WTC11 (cell line): Measurements from ENCODE around the gene GTPBP8. TPM values are rescaled to one million over a fixed set of nuclear protein-coding genes. Genes with fewer than 3 reads are reported as not detected.

Source experiments
- ATAC-seq: fragments of 200-7000 bp; cut with Tn5 transposase; 2 replicates; pipeline ENCODE4 v1.10.0; 2021; ENCODE audit warnings: mild to moderate bottlenecking, moderate library complexity
- CTCF ChIA-PET: fragments of 300-600 bp; sonication (Branson Sonifier 250); formaldehyde crosslinking; loops from one replicate; lab custom pipeline; 2021; ENCODE audit warnings: antibody characterized with exemption; lab: Charles Lee
- POLR2A ChIA-PET: fragments of 350-600 bp; sonication (Branson Sonifier 250); formaldehyde crosslinking; loops from one replicate; lab custom pipeline; 2021; ENCODE audit warnings: antibody characterized with exemption; lab: Charles Lee
- DNase-seq: peaks from one replicate; pipeline ENCODE4 v3.0.0; 2021; ENCODE audit warnings: low spot score
- H3K27ac Mint-ChIP-seq: 2 replicates; pipeline ENCODE4 v1.8.0; 2021; ENCODE audit warnings: mixed read lengths
- H3K27me3 Mint-ChIP-seq: 2 replicates; pipeline ENCODE4 v1.8.0; 2021; ENCODE audit warnings: low read depth, mild to moderate bottlenecking, moderate library complexity, mixed read lengths
- H3K36me3 Mint-ChIP-seq: 2 replicates; pipeline ENCODE4 v1.8.0; 2021; ENCODE audit warnings: mixed read lengths
- H3K4me1 Mint-ChIP-seq: 2 replicates; pipeline ENCODE4 v1.8.0; 2022; ENCODE audit warnings: mixed read lengths
- H3K4me3 Mint-ChIP-seq: 2 replicates; pipeline ENCODE4 v1.8.0; 2021; ENCODE audit warnings: mild to moderate bottlenecking, moderate library complexity, mixed read lengths
- H3K9me3 Mint-ChIP-seq: 2 replicates; pipeline ENCODE4 v1.8.0; 2021; ENCODE audit warnings: mixed read lengths
- ATF1 ChIP-seq: sonication (generic); formaldehyde crosslinking; IDR thresholded peaks from 2 replicates; pipeline ENCODE4 v1.8.1; 2023; ENCODE audit warnings: mild to moderate bottlenecking, moderate library complexity, missing genetic modification reagents
- CREM ChIP-seq: sonication (generic); formaldehyde crosslinking; IDR thresholded peaks from 2 replicates; pipeline ENCODE4 v1.8.1; 2022; ENCODE audit warnings: mild to moderate bottlenecking, missing genetic modification reagents, moderate library complexity
- ESRRA ChIP-seq: sonication (generic); formaldehyde crosslinking; IDR thresholded peaks from 2 replicates; pipeline ENCODE4 v1.8.1; 2022; ENCODE audit warnings: mild to moderate bottlenecking, missing genetic modification reagents, borderline replicate concordance
- ETV6 ChIP-seq: sonication (generic); formaldehyde crosslinking; IDR thresholded peaks from 2 replicates; pipeline ENCODE4 v1.8.1; 2022; ENCODE audit warnings: mild to moderate bottlenecking, missing genetic modification reagents
- FOXK1 ChIP-seq: sonication (generic); formaldehyde crosslinking; IDR thresholded peaks from 2 replicates; pipeline ENCODE4 v1.8.0; 2022; ENCODE audit warnings: mild to moderate bottlenecking, moderate library complexity, missing genetic modification reagents
- GABPB1 ChIP-seq: sonication (generic); formaldehyde crosslinking; IDR thresholded peaks from 2 replicates; pipeline ENCODE4 v1.8.1; 2023; ENCODE audit warnings: mild to moderate bottlenecking, missing genetic modification reagents
- JAZF1 ChIP-seq: fragments of 250-450 bp; sonication (Bioruptor Pico); IDR thresholded peaks from 2 replicates; pipeline ENCODE4 v1.9.0; 2021; ENCODE audit warnings: moderate library complexity, mild to moderate bottlenecking, inconsistent platforms
- MYBL2 ChIP-seq: sonication (generic); formaldehyde crosslinking; IDR thresholded peaks from 2 replicates; pipeline ENCODE4 v1.8.1; 2023; ENCODE audit warnings: mild to moderate bottlenecking, moderate library complexity, missing genetic modification reagents
- NFYB ChIP-seq: sonication (generic); formaldehyde crosslinking; conservative IDR thresholded peaks from 2 replicates; pipeline ENCODE4 v1.8.0; 2022; ENCODE audit warnings: low read depth, missing genetic modification reagents
- NR2C2 ChIP-seq: sonication (generic); formaldehyde crosslinking; IDR thresholded peaks from 2 replicates; pipeline ENCODE4 v1.8.0; 2022; ENCODE audit warnings: mild to moderate bottlenecking, missing genetic modification reagents
- PRRX2 ChIP-seq: fragments of 250-450 bp; sonication (Bioruptor Pico); IDR thresholded peaks from 2 replicates; pipeline ENCODE4 v1.8.0; 2021; ENCODE audit warnings: mild to moderate bottlenecking
- RELA ChIP-seq: sonication (generic); formaldehyde crosslinking; IDR thresholded peaks from 2 replicates; pipeline ENCODE4 v1.8.1; 2022; ENCODE audit warnings: missing genetic modification reagents, mild to moderate bottlenecking, borderline replicate concordance
- RORB ChIP-seq: fragments of 250-450 bp; sonication (Bioruptor Pico); IDR thresholded peaks from 2 replicates; pipeline ENCODE4 v1.9.0; 2021; ENCODE audit warnings: mild to moderate bottlenecking
- TEAD4 ChIP-seq: sonication (generic); formaldehyde crosslinking; IDR thresholded peaks from 2 replicates; pipeline ENCODE4 v1.8.0; 2022; ENCODE audit warnings: mild to moderate bottlenecking, missing genetic modification reagents
- ZNF121 ChIP-seq: sonication (generic); formaldehyde crosslinking; IDR thresholded peaks from 2 replicates; pipeline ENCODE4 v1.8.0; 2023; ENCODE audit warnings: missing genetic modification reagents
- ZNF138 ChIP-seq: sonication (generic); formaldehyde crosslinking; conservative IDR thresholded peaks from 2 replicates; pipeline ENCODE4 v1.8.1; 2022; ENCODE audit warnings: mild to moderate bottlenecking, moderate library complexity, missing genetic modification reagents
- ZNF232 ChIP-seq: sonication (generic); formaldehyde crosslinking; IDR thresholded peaks from 2 replicates; pipeline ENCODE4 v1.8.0; 2022; ENCODE audit warnings: mild to moderate bottlenecking, missing genetic modification reagents
- ZNF416 ChIP-seq: fragments of 250-450 bp; sonication (Bioruptor Pico); IDR thresholded peaks from 2 replicates; pipeline ENCODE4 v1.9.0; 2021; ENCODE audit warnings: mild to moderate bottlenecking, inconsistent platforms
- total RNA-seq: library from RNA; stranded (reverse); gene quantifications from 3 replicates; pipeline ENCODE4 v1.2.3, GENCODE V29; 2021
- TF ChIP-seq, protein P1 (sequence below): fragments of 200-600 bp; IDR thresholded peaks from 2 replicates; pipeline ENCODE4 v1.8.0; 2022; ENCODE audit warnings: antibody characterized with exemption
- TF ChIP-seq, protein P2 (sequence below): sonication (generic); formaldehyde crosslinking; IDR thresholded peaks from 2 replicates; pipeline ENCODE4 v1.8.1; 2023; ENCODE audit warnings: mild to moderate bottlenecking, moderate library complexity, missing genetic modification reagents
- TF ChIP-seq, protein P3 (sequence below): sonication (generic); formaldehyde crosslinking; IDR thresholded peaks from 2 replicates; pipeline ENCODE4 v1.8.1; 2022; ENCODE audit warnings: low read depth, missing genetic modification reagents, borderline replicate concordance
- TF ChIP-seq, protein P4 (sequence below): sonication (generic); formaldehyde crosslinking; conservative IDR thresholded peaks from 2 replicates; pipeline ENCODE4 v1.8.1; 2023; ENCODE audit warnings: mild to moderate bottlenecking, low read depth, missing genetic modification reagents, moderate library complexity
- TF ChIP-seq, protein P5 (sequence below): sonication (generic); formaldehyde crosslinking; IDR thresholded peaks from 2 replicates; pipeline ENCODE4 v1.8.1; 2023; ENCODE audit warnings: mild to moderate bottlenecking, missing genetic modification reagents
- TF ChIP-seq, protein P6 (sequence below): sonication (generic); formaldehyde crosslinking; IDR thresholded peaks from 2 replicates; pipeline ENCODE4 v1.8.1; 2022; ENCODE audit warnings: missing genetic modification reagents, borderline replicate concordance

The GTPBP8 gene
- total RNA-seq, 1 experiment from 2014 or later: 19.5 TPM

DNA sequence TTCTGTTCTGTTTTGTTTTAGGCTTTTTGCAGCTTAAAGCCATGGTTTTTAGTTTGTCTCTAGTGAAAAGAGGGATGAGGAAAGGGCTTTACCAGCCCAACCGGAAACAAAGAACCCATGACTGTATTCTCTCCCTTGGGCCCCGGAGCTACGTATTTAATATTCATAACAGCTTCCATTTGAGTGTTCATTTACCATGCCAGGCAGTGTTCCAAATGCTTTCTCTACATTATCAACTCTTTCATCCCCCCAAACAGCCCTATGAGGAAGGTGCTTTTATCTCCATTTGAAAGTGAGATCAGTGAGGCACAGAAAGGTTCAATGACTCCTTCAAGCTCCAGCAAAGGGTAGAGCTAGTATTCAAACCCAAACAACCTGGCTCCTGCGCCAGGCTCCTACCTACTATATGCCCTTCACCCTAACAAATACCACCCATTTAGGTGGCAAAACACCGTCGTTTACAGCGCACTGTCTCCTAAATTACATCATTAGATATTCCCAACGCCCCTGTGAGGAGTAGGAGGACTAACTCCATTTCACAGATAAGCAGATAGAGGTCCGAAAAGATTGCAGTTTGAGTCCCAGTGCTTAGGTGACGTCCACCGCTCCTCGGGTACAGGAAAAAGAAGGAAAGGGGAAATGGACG is 27.9 kb downstream of the GTPBP8 start (continued):
- TF ChIP-seq, protein P1, sequence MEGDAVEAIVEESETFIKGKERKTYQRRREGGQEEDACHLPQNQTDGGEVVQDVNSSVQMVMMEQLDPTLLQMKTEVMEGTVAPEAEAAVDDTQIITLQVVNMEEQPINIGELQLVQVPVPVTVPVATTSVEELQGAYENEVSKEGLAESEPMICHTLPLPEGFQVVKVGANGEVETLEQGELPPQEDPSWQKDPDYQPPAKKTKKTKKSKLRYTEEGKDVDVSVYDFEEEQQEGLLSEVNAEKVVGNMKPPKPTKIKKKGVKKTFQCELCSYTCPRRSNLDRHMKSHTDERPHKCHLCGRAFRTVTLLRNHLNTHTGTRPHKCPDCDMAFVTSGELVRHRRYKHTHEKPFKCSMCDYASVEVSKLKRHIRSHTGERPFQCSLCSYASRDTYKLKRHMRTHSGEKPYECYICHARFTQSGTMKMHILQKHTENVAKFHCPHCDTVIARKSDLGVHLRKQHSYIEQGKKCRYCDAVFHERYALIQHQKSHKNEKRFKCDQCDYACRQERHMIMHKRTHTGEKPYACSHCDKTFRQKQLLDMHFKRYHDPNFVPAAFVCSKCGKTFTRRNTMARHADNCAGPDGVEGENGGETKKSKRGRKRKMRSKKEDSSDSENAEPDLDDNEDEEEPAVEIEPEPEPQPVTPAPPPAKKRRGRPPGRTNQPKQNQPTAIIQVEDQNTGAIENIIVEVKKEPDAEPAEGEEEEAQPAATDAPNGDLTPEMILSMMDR: no peak

DNA sequence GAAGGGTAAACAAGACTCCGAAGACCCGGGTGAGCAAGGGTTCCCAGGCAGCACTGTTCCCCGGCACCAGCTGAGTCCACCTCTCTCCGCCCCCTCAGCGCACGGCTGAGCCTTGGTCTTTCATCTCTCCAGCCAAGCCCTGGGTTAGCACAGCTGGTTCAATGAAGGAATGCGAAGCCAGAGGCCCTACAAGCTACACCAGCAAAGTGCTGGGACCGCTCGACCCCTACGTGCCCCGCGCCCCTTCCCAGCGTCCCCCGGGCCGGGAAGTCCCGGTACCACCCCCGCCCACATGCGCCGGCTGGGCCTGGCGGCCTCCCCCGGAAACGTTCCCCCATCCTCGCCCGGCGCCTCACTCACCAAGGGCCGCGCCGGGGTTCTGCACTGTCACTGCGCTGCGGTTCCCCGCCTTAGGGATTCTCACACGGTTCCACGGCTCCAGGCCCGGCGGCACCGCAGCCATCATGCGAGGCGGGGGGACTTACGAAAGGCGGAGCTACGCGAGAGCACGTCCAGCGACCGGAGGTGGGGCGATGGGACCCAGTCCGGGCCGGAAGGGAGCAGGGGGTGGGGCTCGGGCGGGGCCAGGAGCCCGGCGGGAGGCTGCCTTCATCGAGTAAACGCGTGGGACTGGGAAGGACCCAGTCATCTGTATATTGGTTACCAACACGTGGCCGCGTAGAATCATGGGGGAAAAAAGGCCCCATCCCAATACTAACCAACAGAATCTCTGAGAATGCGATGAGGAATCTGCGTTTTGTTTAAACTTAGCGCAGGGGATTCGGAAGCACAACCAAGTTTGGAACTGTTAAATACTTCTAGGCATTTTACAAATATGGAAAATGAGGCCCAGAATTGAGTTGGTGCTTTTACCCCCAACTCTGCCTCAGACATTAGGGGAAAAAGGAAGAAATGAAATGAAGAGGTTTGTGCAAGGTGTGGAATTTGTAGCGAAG is 28.7 kb downstream of the GTPBP8 start:
- H3K9me3 Mint-ChIP-seq: peaks cover 3% of the 10 kb centered on the region
- ChIA-PET CTCF (interaction anchor here (0.6 to 2.1 kb wide), 10 partner anchors 16 to 1778 kb away, joined by 3 to 13 read pairs (median 6); partner anchors contain the start of gene GTPBP8), POLR2A (interaction anchor here (1.0 kb wide), 2 partner anchors 272 to 285 kb away, joined by 3 to 4 read pairs; no protein-coding TSS in a partner anchor)
- peaks cover 22% of the 10 kb centered on the region for H3K4me1 Mint-ChIP-seq
- peak overlapping the region; percentile 84 for H3K4me3 Mint-ChIP-seq
- peak overlapping the region; percentile 94 for H3K27ac Mint-ChIP-seq
- DNase-seq (peak; percentile 85), ATAC-seq (peak; percentile 95)
- peaks cover 11% of the 10 kb centered on the region for H3K27me3 Mint-ChIP-seq
- peaks cover 20% of the 10 kb centered on the region for H3K36me3 Mint-ChIP-seq
- TF ChIP-seq TEAD4 (CRISPR knock-in tag): peak; percentile 73; the same call in 1 of the 2 replicates
- TF ChIP-seq ZNF232 (CRISPR knock-in tag): peak; percentile 86; the same call in 1 of the 2 replicates
- no peak for TF ChIP-seq ZNF416 (CRISPR knock-in tag)
- TF ChIP-seq, protein P2, sequence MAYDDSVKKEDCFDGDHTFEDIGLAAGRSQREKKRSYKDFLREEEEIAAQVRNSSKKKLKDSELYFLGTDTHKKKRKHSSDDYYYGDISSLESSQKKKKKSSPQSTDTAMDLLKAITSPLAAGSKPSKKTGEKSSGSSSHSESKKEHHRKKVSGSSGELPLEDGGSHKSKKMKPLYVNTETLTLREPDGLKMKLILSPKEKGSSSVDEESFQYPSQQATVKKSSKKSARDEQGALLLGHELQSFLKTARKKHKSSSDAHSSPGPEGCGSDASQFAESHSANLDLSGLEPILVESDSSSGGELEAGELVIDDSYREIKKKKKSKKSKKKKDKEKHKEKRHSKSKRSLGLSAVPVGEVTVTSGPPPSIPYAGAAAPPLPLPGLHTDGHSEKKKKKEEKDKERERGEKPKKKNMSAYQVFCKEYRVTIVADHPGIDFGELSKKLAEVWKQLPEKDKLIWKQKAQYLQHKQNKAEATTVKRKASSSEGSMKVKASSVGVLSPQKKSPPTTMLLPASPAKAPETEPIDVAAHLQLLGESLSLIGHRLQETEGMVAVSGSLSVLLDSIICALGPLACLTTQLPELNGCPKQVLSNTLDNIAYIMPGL: peak; percentile 93
- TF ChIP-seq ESRRA (CRISPR knock-in tag): no peak
- TF ChIP-seq, protein P3, sequence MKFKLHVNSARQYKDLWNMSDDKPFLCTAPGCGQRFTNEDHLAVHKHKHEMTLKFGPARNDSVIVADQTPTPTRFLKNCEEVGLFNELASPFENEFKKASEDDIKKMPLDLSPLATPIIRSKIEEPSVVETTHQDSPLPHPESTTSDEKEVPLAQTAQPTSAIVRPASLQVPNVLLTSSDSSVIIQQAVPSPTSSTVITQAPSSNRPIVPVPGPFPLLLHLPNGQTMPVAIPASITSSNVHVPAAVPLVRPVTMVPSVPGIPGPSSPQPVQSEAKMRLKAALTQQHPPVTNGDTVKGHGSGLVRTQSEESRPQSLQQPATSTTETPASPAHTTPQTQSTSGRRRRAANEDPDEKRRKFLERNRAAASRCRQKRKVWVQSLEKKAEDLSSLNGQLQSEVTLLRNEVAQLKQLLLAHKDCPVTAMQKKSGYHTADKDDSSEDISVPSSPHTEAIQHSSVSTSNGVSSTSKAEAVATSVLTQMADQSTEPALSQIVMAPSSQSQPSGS (CRISPR knock-in tag): no peak
- no peak; the same call in 1 of the 2 replicates for TF ChIP-seq GABPB1 (CRISPR knock-in tag)
- TF ChIP-seq, protein P4, sequence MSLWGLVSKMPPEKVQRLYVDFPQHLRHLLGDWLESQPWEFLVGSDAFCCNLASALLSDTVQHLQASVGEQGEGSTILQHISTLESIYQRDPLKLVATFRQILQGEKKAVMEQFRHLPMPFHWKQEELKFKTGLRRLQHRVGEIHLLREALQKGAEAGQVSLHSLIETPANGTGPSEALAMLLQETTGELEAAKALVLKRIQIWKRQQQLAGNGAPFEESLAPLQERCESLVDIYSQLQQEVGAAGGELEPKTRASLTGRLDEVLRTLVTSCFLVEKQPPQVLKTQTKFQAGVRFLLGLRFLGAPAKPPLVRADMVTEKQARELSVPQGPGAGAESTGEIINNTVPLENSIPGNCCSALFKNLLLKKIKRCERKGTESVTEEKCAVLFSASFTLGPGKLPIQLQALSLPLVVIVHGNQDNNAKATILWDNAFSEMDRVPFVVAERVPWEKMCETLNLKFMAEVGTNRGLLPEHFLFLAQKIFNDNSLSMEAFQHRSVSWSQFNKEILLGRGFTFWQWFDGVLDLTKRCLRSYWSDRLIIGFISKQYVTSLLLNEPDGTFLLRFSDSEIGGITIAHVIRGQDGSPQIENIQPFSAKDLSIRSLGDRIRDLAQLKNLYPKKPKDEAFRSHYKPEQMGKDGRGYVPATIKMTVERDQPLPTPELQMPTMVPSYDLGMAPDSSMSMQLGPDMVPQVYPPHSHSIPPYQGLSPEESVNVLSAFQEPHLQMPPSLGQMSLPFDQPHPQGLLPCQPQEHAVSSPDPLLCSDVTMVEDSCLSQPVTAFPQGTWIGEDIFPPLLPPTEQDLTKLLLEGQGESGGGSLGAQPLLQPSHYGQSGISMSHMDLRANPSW (CRISPR knock-in tag): no peak
- TF ChIP-seq NR2C2: no peak
- TF ChIP-seq, protein P5, sequence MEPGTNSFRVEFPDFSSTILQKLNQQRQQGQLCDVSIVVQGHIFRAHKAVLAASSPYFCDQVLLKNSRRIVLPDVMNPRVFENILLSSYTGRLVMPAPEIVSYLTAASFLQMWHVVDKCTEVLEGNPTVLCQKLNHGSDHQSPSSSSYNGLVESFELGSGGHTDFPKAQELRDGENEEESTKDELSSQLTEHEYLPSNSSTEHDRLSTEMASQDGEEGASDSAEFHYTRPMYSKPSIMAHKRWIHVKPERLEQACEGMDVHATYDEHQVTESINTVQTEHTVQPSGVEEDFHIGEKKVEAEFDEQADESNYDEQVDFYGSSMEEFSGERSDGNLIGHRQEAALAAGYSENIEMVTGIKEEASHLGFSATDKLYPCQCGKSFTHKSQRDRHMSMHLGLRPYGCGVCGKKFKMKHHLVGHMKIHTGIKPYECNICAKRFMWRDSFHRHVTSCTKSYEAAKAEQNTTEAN (CRISPR knock-in tag): no peak; the same call in 1 of the 2 replicates
- TF ChIP-seq RORB: no peak
- TF ChIP-seq FOXK1: peak; percentile 18
- TF ChIP-seq ZNF121 (CRISPR knock-in tag): no peak
- TF ChIP-seq JAZF1: no peak
- 0 out of 2 replicates have a peak, but pooled peaks have one; percentile 32 for TF ChIP-seq CREM (CRISPR knock-in tag)
- no peak for TF ChIP-seq PRRX2
- TF ChIP-seq MYBL2 (CRISPR knock-in tag): peak; percentile 27; the same call in 1 of the 2 replicates
- peak; percentile 49; the same call in 1 of the 2 replicates for TF ChIP-seq ETV6 (CRISPR knock-in tag)
- no peak for TF ChIP-seq RELA (CRISPR knock-in tag)
- no peak; the same call in 1 of the 2 replicates for TF ChIP-seq NFYB
- TF ChIP-seq ATF1 (CRISPR knock-in tag): no peak
- TF ChIP-seq, protein P6, sequence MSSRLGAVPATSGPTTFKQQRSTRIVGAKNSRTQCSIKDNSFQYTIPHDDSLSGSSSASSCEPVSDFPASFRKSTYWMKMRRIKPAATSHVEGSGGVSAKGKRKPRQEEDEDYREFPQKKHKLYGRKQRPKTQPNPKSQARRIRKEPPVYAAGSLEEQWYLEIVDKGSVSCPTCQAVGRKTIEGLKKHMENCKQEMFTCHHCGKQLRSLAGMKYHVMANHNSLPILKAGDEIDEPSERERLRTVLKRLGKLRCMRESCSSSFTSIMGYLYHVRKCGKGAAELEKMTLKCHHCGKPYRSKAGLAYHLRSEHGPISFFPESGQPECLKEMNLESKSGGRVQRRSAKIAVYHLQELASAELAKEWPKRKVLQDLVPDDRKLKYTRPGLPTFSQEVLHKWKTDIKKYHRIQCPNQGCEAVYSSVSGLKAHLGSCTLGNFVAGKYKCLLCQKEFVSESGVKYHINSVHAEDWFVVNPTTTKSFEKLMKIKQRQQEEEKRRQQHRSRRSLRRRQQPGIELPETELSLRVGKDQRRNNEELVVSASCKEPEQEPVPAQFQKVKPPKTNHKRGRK: no peak
- no peak for TF ChIP-seq ZNF138
